Sigmoid colon (tissue), 7 donors: ENCODE measurements around the gene DSCAM. TPM values are rescaled to one million over a fixed set of nuclear protein-coding genes. Genes with fewer than 3 reads are reported as not detected.

ENCODE experiments used
- DNase-seq: peaks from one replicate; pipeline ENCODE4 v3.0.0-alpha.2; 2019
- H3K27ac ChIP-seq, 4 donors: fragments of 200-600 bp; sonication (generic); one replicate each; pipeline ENCODE4 v1.5.1; 2016 to 2019; ENCODE audit warnings: mild to moderate bottlenecking in 1 of 4
- H3K27me3 ChIP-seq, 3 donors: fragments of 200-600 bp; sonication (generic); one replicate each; pipeline ENCODE4 v1.5.1; 2019; ENCODE audit warnings: mild to moderate bottlenecking in 1 of 3
- H3K36me3 ChIP-seq, 4 donors: fragments of 200-600 bp; sonication (generic); one replicate each; pipeline ENCODE4 v1.5.1; 2016 to 2019
- H3K4me1 ChIP-seq, 4 donors: fragments of 200-600 bp; sonication (generic); one replicate each; pipeline ENCODE4 v1.5.1; 2017 to 2019
- H3K4me3 ChIP-seq, 4 donors: fragments of 200-600 bp; sonication (generic); one replicate each; pipeline ENCODE4 v1.5.1; 2017 to 2019; ENCODE audit warnings: mild to moderate bottlenecking in 2 of 4, moderate library complexity in 1 of 4
- H3K9me3 ChIP-seq, 4 donors: fragments of 200-600 bp in 3 of 4; sonication (generic) in 3 of 4; one replicate each; pipeline versions ENCODE4 v1.5.1 to v1.6.1; 2013 to 2019
- EP300 ChIP-seq, 4 donors: sonication (generic); formaldehyde crosslinking; IDR thresholded peaks; one replicate each; pipeline ENCODE4 v1.6.1; 2017; ENCODE audit warnings: antibody characterized with exemption in 4 of 4
- POLR2A ChIP-seq, 2 donors: fragments of 450-650 bp; IDR thresholded peaks; one replicate each; pipeline ENCODE4 v1.6.1; 2016; ENCODE audit warnings: antibody characterized with exemption in 2 of 2, mild to moderate bottlenecking in 2 of 2, moderate library complexity in 2 of 2
- POLR2AphosphoS5 ChIP-seq, 4 donors: sonication (generic); formaldehyde crosslinking; IDR thresholded peaks; one replicate each; pipeline ENCODE4 v1.6.1; 2017; ENCODE audit warnings: antibody characterized with exemption in 4 of 4
- WGBS, 2 donors: extraction: QIAGEN DNeasy Blood & Tissue Kit; methylation state at CpG; one replicate each; pipeline ENCODE4 v1.1.7; 2013; 5-methylcytosine and 5-hydroxymethylcytosine counted together
- intact Hi-C: fragments of 100-400 bp; cut with DNase I; formaldehyde crosslinking; loops from one replicate; pipeline ENCODE4 v1.15.1; 2023
- polyA plus RNA-seq, 3 donors: library from polyadenylated mRNA; stranded (reverse); fragments of 200-250 nt; gene quantifications; one replicate each; pipeline ENCODE4 v1.2.3, GENCODE V29; 2013
- total RNA-seq, 4 donors: library from RNA; depleted of rRNA; stranded (reverse); fragments of >200 nt; gene quantifications; one replicate each; pipeline ENCODE4 v1.1.0, GENCODE V29; 2016
- TF ChIP-seq, protein P1 (sequence below), 4 experiments: fragments of 450-650 bp in 3 of 4; fragments of 200-600 bp in 1 of 4; IDR thresholded peaks; one replicate each; pipeline ENCODE4 v1.5.1; 2016 to 2019; ENCODE audit warnings: antibody characterized with exemption in 4 of 4, mild to moderate bottlenecking in 3 of 4, moderate library complexity in 2 of 4
- donor health status: healthy with polysubstance abuse.
- donor health status: Bipolar disorder and iron deficiency.
- donor health status: healthy.

The DSCAM gene
- total and polyA plus RNA-seq, 7 donors = 0.17 to 0.55 (median 0.33) TPM; not detected in 2

GRCh38 chr21:40074198-40074597 is 772.8 kb downstream of the DSCAM start:
- peak; percentile 20 to 80 (median 68) for TF ChIP-seq POLR2AphosphoS5 (IDR thresholded peaks at IDR 0.05)
- TF ChIP-seq, protein P1, sequence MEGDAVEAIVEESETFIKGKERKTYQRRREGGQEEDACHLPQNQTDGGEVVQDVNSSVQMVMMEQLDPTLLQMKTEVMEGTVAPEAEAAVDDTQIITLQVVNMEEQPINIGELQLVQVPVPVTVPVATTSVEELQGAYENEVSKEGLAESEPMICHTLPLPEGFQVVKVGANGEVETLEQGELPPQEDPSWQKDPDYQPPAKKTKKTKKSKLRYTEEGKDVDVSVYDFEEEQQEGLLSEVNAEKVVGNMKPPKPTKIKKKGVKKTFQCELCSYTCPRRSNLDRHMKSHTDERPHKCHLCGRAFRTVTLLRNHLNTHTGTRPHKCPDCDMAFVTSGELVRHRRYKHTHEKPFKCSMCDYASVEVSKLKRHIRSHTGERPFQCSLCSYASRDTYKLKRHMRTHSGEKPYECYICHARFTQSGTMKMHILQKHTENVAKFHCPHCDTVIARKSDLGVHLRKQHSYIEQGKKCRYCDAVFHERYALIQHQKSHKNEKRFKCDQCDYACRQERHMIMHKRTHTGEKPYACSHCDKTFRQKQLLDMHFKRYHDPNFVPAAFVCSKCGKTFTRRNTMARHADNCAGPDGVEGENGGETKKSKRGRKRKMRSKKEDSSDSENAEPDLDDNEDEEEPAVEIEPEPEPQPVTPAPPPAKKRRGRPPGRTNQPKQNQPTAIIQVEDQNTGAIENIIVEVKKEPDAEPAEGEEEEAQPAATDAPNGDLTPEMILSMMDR (IDR thresholded peaks at IDR 0.05) = no peak
- peak in 1 of 4 donors; percentile 59 for TF ChIP-seq EP300 (IDR thresholded peaks at IDR 0.05)
- no peak for TF ChIP-seq POLR2A (IDR thresholded peaks at IDR 0.05)
- H3K27ac ChIP-seq = peak overlapping the region; percentile 67 to 72 (median 70)
- intact Hi-C loops = loop anchor here (5.0 kb wide), 1 partner anchor 43 kb away; no protein-coding TSS in a partner anchor
- peaks cover 0 to 40% (median 34%) of the 10 kb centered on the region in 4 donors for H3K4me1 ChIP-seq
- H3K9me3 ChIP-seq = no peaks in the 10 kb centered on the region
- H3K4me3 ChIP-seq = no peak overlapping the region
- DNase-seq = no peak
- no peaks in the 10 kb centered on the region for H3K27me3 ChIP-seq
- WGBS, 2 donors = 82 to 83% methylated on average over 6 of the region's 6 CpGs
- H3K36me3 ChIP-seq = no peaks in the 10 kb centered on the region

- H3K27ac ChIP-seq = peak overlapping the region; percentile 67 to 72 (median 70)
- intact Hi-C loops = loop anchor here (5.0 kb wide), 1 partner anchor 44 kb away; no protein-coding TSS in a partner anchor
- TF ChIP-seq EP300 (IDR thresholded peaks at IDR 0.05) (no peak), POLR2A (IDR thresholded peaks at IDR 0.05) (no peak), POLR2AphosphoS5 (IDR thresholded peaks at IDR 0.05) (no peak)
- TF ChIP-seq, protein P1 (IDR thresholded peaks at IDR 0.05) = no peak
- H3K27me3 ChIP-seq = no peaks in the 10 kb centered on the region
- no peak for DNase-seq
- H3K36me3 ChIP-seq = no peaks in the 10 kb centered on the region
- no peak overlapping the region for H3K4me3 ChIP-seq
- no peaks in the 10 kb centered on the region for H3K9me3 ChIP-seq
- peaks cover 0 to 42% (median 35%) of the 10 kb centered on the region in 4 donors for H3K4me1 ChIP-seq
- 96 to 99% methylated on average over 5 of the region's 5 CpGs for WGBS, 2 donors
Measured at GRCh38 chr21:40073642-40074041, 773.3 kb downstream of the DSCAM start.

- Histone ChIP-seq H3K9me3 (peaks cover 0 to 2% (median 0%) of the 10 kb centered on the region in 4 donors), H3K36me3 (no peaks in the 10 kb centered on the region), H3K27ac (peak overlapping the region in 3 of 4 donors; percentile 66 to 77 (median 73)), H3K4me1 (peaks cover 0 to 55% (median 39%) of the 10 kb centered on the region in 4 donors), H3K4me3 (no peak overlapping the region), H3K27me3 (no peaks in the 10 kb centered on the region)
- DNase-seq = peak; percentile 76
- WGBS, 2 donors = 38 to 72% methylated on average over 4 of the region's 4 CpGs
- intact Hi-C loops = loop anchor here (5.0 kb wide), 1 partner anchor 46 kb away; no protein-coding TSS in a partner anchor
- TF ChIP-seq POLR2A (IDR thresholded peaks at IDR 0.05) (no peak), EP300 (IDR thresholded peaks at IDR 0.05) (peak; percentile 60 to 91 (median 84)), POLR2AphosphoS5 (IDR thresholded peaks at IDR 0.05) (peak; percentile 64 to 84 (median 68))
- TF ChIP-seq, protein P1 (IDR thresholded peaks at IDR 0.05) = no peak
Measured at GRCh38 chr21:40070871-40071270, 776.1 kb downstream of the DSCAM start.

DNA sequence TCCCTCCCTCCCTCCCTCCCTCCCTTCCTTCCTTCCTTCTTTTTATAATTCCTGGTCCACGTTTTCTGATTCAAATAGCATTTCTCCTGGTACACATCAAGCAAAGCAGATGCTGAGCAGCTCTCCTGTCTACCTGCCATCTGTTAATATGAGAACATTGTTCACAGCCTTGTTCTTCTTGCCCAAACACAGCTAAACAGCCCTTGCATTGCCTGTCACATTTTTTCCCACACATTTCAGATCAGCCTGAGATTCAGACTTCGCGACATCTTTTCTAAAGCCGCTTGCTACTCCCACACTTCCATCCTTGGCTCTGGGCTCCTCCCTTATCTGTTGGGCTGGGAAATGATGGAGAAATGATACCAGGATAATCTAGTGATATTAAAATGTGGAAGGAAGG is 779.2 kb downstream of the DSCAM start:
- peaks cover 0 to 36% (median 25%) of the 10 kb centered on the region in 4 donors for H3K4me1 ChIP-seq
- no peaks in the 10 kb centered on the region for H3K36me3 ChIP-seq
- H3K27ac ChIP-seq = peak overlapping the region in 3 of 4 donors; percentile 66 to 77 (median 69)
- TF ChIP-seq EP300 (IDR thresholded peaks at IDR 0.05) (no peak), POLR2A (IDR thresholded peaks at IDR 0.05) (no peak), POLR2AphosphoS5 (IDR thresholded peaks at IDR 0.05) (peak in 2 of 4 donors; percentile 54 to 57)
- TF ChIP-seq, protein P1 (IDR thresholded peaks at IDR 0.05) = no peak
- H3K27me3 ChIP-seq = no peaks in the 10 kb centered on the region
- H3K9me3 ChIP-seq = peaks cover 0 to 2% (median 0%) of the 10 kb centered on the region in 4 donors
- WGBS, 2 donors = 66 to 70% methylated on average over 4 of the region's 4 CpGs
- no peak for DNase-seq
- intact Hi-C loops = no loop called here
- H3K4me3 ChIP-seq = no peak overlapping the region
